Osteocyte (in vitro differentiated cells): Measurements from ENCODE around the gene SV2A. TPM values are rescaled to one million over a fixed set of nuclear protein-coding genes. Genes with fewer than 3 reads are reported as not detected.
"Not testable (repeated sequence)": the region's sequence is repeated elsewhere in the genome, so short reads cannot be mapped to it uniquely, and the experiment has no call there.

Experiments
- DNase-seq: peaks from one replicate; pipeline ENCODE4 v3.0.0; 2021; ENCODE audit warnings: mixed read lengths; ENCODE audit not compliant: unreplicated experiment; ENCODE audit errors: extremely low spot score
- H3K27ac Mint-ChIP-seq: one replicate; pipeline ENCODE4 v1.8.0; 2021; ENCODE audit warnings: mild to moderate bottlenecking, mixed read lengths; ENCODE audit not compliant: unreplicated experiment
- H3K27me3 Mint-ChIP-seq: one replicate; pipeline ENCODE4 v1.8.0; 2021; ENCODE audit warnings: mixed read lengths; ENCODE audit not compliant: unreplicated experiment
- H3K36me3 Mint-ChIP-seq: one replicate; pipeline ENCODE4 v1.8.0; 2021; ENCODE audit warnings: mixed read lengths; ENCODE audit not compliant: unreplicated experiment
- H3K4me1 Mint-ChIP-seq: one replicate; pipeline ENCODE4 v1.8.0; 2021; ENCODE audit warnings: mixed read lengths; ENCODE audit not compliant: unreplicated experiment
- H3K4me3 Mint-ChIP-seq: one replicate; pipeline ENCODE4 v1.8.0; 2021; ENCODE audit warnings: mild to moderate bottlenecking, moderate library complexity, mixed read lengths; ENCODE audit not compliant: unreplicated experiment
- H3K9me3 Mint-ChIP-seq: one replicate; pipeline ENCODE4 v1.8.0; 2021; ENCODE audit warnings: mixed read lengths; ENCODE audit not compliant: unreplicated experiment
- CTCF ChIP-seq: fragments of 200-600 bp; sonication (generic); IDR thresholded peaks from 2 replicates; pipeline ENCODE4 v1.5.0; 2021; ENCODE audit warnings: antibody characterized with exemption, mild to moderate bottlenecking, moderate library complexity
- total RNA-seq: library from RNA; stranded (reverse); gene quantifications from 2 replicates; pipeline ENCODE4 v1.2.1, GENCODE V29; 2021

The SV2A gene
- total RNA-seq, 1 donor from 2014 or later, result 16.7 TPM

GRCh38 chr1:149877211-149877946, 40.3 kb downstream of the SV2A start:
- Mint-ChIP-seq H3K4me1 (no peaks in the 10 kb centered on the region), H3K27me3 (no peaks in the 10 kb centered on the region), H3K36me3 (no peaks in the 10 kb centered on the region), H3K27ac (no peak overlapping the region), H3K9me3 (no peaks in the 10 kb centered on the region), H3K4me3 (no peak overlapping the region)
- DNase-seq, result peak; percentile 65
- no peak for TF ChIP-seq CTCF

GRCh38 chr1:149873060-149873459, 44.6 kb downstream of the SV2A start:
- not testable (repeated sequence) for H3K27ac Mint-ChIP-seq, H3K4me3 Mint-ChIP-seq, H3K36me3 Mint-ChIP-seq, H3K4me1 Mint-ChIP-seq, H3K9me3 Mint-ChIP-seq, DNase-seq, H3K27me3 Mint-ChIP-seq

GRCh38 chr1:149866887-149867286, 50.8 kb downstream of the SV2A start:
- H3K27ac Mint-ChIP-seq, H3K27me3 Mint-ChIP-seq, H3K36me3 Mint-ChIP-seq, H3K4me3 Mint-ChIP-seq, H3K4me1 Mint-ChIP-seq, H3K9me3 Mint-ChIP-seq, DNase-seq: not testable (repeated sequence)

GRCh38 chr1:149861497-149862054, 56.1 kb downstream of the SV2A start:
- not testable (repeated sequence) for DNase-seq, H3K36me3 Mint-ChIP-seq, H3K4me1 Mint-ChIP-seq, H3K4me3 Mint-ChIP-seq, H3K27me3 Mint-ChIP-seq, H3K27ac Mint-ChIP-seq, H3K9me3 Mint-ChIP-seq

- not testable (repeated sequence) for H3K27ac Mint-ChIP-seq, H3K4me3 Mint-ChIP-seq, H3K9me3 Mint-ChIP-seq, H3K36me3 Mint-ChIP-seq, H3K27me3 Mint-ChIP-seq, DNase-seq, H3K4me1 Mint-ChIP-seq
These were observed 56.8 kb downstream of the SV2A start for GRCh38 chr1:149860684-149861496.

GRCh38 chr1:149860271-149860670, 57.4 kb downstream of the SV2A start:
- H3K36me3 Mint-ChIP-seq, H3K4me3 Mint-ChIP-seq, H3K9me3 Mint-ChIP-seq, DNase-seq, H3K4me1 Mint-ChIP-seq, H3K27me3 Mint-ChIP-seq, H3K27ac Mint-ChIP-seq: not testable (repeated sequence)

Other genes starting within 250 kb of the SV2A start
- not detected in 2 replicates for gene FCGR1A, start 135.2 kb downstream of the SV2A start, total RNA-seq
- 12.9 and 13.7 TPM in 2 replicates for gene BOLA1, start 18.3 kb downstream of the SV2A start, total RNA-seq
- gene SF3B4, start 10.0 kb upstream of the SV2A start, total RNA-seq, result 68.1 and 71.9 TPM in 2 replicates
- 13.5 and 14.8 TPM in 2 replicates for gene MTMR11, start 19.0 kb upstream of the SV2A start, total RNA-seq
- 25.1 and 26.2 TPM in 2 replicates for gene OTUD7B, start 92.9 kb upstream of the SV2A start, total RNA-seq
- 37.0 and 43.6 TPM in 2 replicates for gene VPS45, start 149.9 kb upstream of the SV2A start, total RNA-seq
- 50.1 and 52.2 TPM in 2 replicates for gene PLEKHO1, start 232.1 kb upstream of the SV2A start, total RNA-seq